ENCODE data around the gene RNF135.
"Not testable (repeated sequence)": the region's sequence is repeated elsewhere in the genome, so short reads cannot be mapped to it uniquely, and the experiment has no call there.

Gene RNF135

GRCh38 chr17:30954046-30954830, 16.6 kb upstream of the RNF135 start:
- peak; percentile 78 to 89 (median 82) for DNase-seq

DNA sequence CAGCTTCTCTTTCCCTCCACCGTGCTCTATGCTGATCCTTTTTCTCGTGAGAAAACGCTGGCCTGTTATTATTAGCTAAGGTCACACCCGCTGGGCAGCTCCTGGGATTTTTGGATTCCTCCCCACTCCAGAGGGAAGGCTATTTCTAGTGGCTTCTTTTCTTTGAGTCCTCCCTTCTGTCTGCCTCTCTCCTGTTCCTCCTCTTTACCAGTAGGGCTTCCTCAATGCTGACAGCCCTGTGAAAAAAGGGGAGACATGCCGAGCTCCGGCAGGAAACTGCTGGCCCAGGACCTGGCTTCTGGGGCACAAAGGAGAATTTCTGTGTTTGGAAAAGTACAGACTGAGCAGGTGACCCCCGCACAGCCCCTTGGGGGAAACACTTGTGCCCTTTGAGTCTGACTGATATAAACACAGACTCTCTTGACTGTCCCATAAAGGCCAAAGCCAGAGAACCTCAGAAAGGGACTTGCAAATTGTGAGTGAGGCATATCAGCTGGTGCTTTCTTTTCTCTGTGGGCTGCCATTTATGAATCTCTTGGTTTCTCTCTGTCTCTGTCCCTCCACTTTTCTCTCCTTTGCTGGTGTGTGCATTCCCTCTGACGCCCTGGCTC, 14.0 kb upstream of the RNF135 start:
- DNase-seq: peak in 1 of 3 donors; percentile 49

DNA sequence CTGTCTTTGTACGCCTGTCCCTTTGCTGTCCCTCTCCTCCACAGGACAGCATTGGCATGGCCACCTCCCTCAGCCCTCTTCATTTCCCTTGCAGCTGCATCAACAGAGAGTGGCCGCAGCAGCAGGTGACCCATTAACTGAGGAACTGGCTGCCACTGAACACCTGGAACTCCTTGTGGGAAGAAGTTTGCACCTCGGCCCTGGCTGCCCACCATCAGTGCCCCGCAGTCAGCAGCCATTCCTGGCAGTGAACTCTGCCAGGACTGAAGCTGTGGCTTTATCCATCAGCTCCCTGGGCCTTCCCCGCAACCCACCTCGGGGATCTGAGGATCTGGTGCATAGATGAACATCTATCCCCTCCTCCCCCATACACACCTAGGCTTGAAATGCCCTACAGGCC, 13.1 kb upstream of the RNF135 start:
- DNase-seq: no peak

GRCh38 chr17:30958187-30958586, 12.7 kb upstream of the RNF135 start:
- DNase-seq: peak; percentile 78 to 87 (median 82)

- DNase-seq: peak; percentile 83 to 93 (median 87)
Observed at GRCh38 chr17:30961209-30962188, 9.3 kb upstream of the RNF135 start.

GRCh38 chr17:30964312-30964711, 6.5 kb upstream of the RNF135 start:
- peak in 1 of 3 donors; percentile 42 for DNase-seq

GRCh38 chr17:30964876-30965275, 6.0 kb upstream of the RNF135 start:
- peak; percentile 46 to 63 (median 54) for DNase-seq

- DNase-seq: peak; percentile 70 to 88 (median 80)
Observed at GRCh38 chr17:30965686-30966085, 5.2 kb upstream of the RNF135 start.

- peak in 1 of 3 donors; percentile 25 for DNase-seq
Observed at GRCh38 chr17:30967911-30968310, 2.9 kb upstream of the RNF135 start.

DNA sequence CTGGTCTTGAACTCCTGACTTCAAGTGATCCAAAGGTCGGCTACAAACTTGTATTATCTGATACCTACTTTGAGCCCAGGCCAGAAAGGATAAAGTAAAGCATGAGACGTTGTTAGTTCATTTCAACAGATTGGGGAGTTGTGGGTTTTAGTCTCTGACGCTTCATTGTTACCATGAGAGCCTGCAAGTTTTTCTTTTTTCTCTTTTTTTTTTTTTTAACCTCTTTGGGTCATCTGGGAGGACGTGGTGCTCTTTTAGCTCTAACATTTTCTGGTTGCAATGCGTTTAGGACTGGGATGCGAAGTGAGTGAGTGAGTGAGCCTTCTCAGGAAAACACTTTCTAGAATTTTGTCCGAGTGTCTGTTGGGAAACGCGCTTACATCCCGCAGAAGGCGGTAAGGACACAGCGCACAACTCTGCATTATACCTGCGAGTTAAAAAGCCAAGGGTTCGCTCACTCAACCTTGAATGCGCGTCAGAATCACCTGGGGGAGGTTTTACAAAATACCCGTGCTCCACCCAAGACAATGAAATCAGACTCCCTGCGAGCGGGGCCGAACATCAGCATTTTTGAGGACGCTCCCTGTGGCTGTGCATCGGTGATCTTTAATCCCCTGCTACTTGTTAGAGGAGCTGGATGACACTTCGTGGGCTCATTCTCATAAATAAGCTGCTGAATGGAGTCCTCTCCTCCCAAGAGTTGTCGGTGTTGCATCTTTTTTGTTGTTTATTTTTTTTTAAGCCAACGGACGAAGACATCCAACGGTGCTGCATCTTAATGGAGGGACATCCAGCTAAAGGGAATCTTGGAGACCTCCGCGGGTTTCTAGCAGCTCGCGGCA, 629 bp upstream of the RNF135 start:
- DNase-seq: peak in 2 of 3 donors; percentile 41 to 47

DNA sequence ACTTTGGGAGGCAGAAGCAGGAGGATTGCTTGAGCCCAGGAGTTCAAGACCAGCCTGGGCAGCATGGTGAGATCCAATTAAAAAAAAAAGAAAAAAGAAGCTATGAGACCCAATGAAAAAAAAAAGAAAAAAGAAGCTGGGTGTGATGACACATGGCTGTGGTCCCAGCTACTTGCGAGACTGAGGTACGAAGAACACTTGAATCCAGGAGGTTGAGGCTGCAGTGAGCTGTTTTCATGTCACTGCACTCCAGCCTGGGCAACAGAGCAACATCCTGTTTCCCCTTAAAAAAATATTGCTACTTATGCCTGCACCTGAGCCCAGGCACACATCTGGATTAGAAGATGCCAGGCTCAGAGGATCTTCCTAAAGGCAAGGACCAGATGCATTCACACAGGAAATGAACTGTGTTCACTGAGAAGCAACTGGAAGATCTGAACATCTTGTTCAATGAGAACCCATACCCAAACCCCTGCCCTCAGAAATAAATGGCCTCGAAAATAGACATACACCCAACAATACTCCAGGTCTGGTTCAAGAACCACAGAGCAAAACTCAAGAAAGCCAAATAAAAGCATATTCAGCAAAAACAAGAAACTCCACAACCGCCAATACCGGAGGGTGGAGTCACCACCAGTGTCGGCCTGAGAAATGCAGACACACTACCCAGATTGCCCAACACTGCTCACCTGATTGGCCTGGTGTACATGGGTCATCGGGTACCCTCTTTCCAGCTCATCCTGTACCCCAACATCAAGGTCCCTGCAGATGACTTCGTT, 4.4 kb downstream of the RNF135 start:
- DNase-seq: no peak

GRCh38 chr17:30979919-30980318, 9.1 kb downstream of the RNF135 start:
- DNase-seq: not testable (repeated sequence)

- no peak for DNase-seq
Observed at GRCh38 chr17:30981531-30982519, 11.0 kb downstream of the RNF135 start.

GRCh38 chr17:30982855-30983254, 12.0 kb downstream of the RNF135 start:
- no peak for DNase-seq

GRCh38 chr17:30990458-30990857, 19.6 kb downstream of the RNF135 start:
- no peak for DNase-seq

DNA sequence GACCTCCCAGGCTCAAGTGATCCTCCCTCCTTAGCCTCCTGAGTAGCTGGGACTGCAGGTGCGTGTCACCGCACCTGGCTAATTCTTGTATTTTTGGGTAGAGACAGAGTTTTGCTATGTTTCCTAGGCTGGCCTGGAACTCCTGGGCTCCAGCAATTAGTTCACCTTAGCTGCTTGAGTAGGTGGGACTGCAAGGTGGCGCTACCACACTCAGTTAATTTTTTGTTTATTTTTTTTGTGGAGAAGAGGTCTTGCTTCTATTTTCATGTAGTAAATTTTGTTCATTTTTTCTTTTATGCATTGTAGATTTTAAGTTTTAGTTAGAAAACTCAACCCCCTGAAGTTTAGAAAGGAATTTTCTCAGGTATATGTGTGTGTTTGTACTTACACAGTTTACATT, 21.7 kb downstream of the RNF135 start:
- DNase-seq: no peak

DNA sequence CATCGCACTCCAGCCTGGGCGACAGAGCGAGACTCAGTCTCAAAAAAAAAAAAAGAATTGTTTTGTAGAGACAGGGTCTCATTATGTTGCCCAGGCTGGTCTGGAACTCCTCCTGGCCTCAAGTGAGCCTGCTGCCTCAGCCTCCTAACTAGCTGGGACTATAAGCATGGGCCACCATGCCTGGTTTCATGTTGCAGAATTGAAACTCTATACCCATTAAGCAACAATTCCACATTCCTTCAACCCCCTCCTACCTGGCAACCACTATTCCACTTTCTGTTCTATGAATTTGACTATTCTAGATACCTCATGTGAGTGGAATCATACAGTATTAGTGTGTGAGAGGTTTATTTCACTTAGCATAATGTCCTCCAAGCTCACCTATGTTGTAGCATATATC, 24.5 kb downstream of the RNF135 start:
- no peak for DNase-seq

DNA sequence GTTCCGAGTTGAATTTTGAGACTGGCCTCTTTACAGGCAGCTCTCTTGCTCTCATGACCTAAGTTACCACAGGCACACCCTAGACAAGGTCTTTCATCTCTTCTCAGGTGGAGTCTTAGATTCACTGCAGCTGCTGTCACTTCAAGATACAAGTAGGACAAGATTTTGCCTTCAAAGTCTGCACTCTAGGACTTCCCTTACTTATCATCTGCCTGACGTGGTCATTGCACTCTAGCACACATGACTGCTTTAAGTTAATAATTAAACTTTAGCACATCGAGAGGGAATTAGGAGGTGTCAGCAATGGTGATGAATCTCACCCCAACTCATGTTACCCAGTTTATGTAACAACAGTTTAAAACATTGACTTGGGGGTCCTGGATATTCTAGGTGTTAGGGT, 25.6 kb downstream of the RNF135 start:
- no peak for DNase-seq

- DNase-seq: no peak
Observed at GRCh38 chr17:30997270-30997669, 26.4 kb downstream of the RNF135 start.

- DNase-seq: no peak
Observed at GRCh38 chr17:30997842-30998241, 27.0 kb downstream of the RNF135 start.
